H1 (cell line): ENCODE results near the gene FCAR.

ENCODE experiments used
- CEBPB ChIP-seq: IDR thresholded peaks from 2 replicates; pipeline ENCODE4 v1.6.1; 2012; ENCODE audit warnings: low read depth, low read length
- SP4 ChIP-seq: IDR thresholded peaks from 2 replicates; pipeline ENCODE4 v1.6.1; 2012; ENCODE audit warnings: low read length, inconsistent platforms
- TF ChIP-seq, protein P1 (sequence below): IDR thresholded peaks from 2 replicates; pipeline ENCODE4 v1.6.1; 2012; ENCODE audit warnings: inconsistent platforms
- TF ChIP-seq, protein P2 (sequence below): IDR thresholded peaks from 2 replicates; pipeline ENCODE4 v1.6.1; 2012; ENCODE audit warnings: inconsistent platforms

DNA sequence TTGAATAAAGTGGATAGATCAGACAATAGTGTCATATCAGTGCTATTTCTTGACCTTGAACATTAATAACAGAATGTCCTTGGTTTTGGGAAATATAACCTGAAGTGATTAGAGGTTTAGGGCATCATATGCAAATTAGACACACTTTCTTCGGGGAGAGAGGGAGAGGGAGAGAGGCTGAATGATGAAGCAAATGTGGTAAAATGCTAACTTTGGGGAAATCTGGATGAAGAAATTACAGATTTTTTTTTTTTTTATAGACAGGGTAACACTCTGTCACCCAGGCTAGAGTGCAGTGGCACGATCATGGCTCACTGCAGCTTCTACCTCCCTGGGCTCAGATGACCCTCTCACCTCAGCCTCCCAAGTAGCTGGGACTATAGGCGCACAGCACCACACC lies 28.0 kb downstream of the FCAR start:
- no peak for TF ChIP-seq CEBPB
- TF ChIP-seq, protein P1, sequence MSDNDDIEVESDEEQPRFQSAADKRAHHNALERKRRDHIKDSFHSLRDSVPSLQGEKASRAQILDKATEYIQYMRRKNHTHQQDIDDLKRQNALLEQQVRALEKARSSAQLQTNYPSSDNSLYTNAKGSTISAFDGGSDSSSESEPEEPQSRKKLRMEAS: no peak
- TF ChIP-seq, protein P2, sequence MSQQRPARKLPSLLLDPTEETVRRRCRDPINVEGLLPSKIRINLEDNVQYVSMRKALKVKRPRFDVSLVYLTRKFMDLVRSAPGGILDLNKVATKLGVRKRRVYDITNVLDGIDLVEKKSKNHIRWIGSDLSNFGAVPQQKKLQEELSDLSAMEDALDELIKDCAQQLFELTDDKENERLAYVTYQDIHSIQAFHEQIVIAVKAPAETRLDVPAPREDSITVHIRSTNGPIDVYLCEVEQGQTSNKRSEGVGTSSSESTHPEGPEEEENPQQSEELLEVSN: no peak
- TF ChIP-seq SP4: no peak
